Cardiac muscle cell (in vitro differentiated cells and primary cell): Measurements from ENCODE around the gene ITPRIPL2. TPM values are rescaled to one million over a fixed set of nuclear protein-coding genes. Genes with fewer than 3 reads are reported as not detected.

Experiments used
- DNase-seq, 2 donors: peaks; one replicate each; pipeline versions ENCODE4 v3.0.0 to v3.0.0-alpha.2; 2010 to 2017; ENCODE audit warnings: low read depth in 1 of 2, low spot score in 1 of 2
- H3K27ac ChIP-seq: fragments of 200-600 bp; sonication (generic); 2 replicates; pipeline ENCODE4 v1.5.1; 2016
- H3K27me3 ChIP-seq: fragments of 200-600 bp; sonication (generic); 2 replicates; pipeline ENCODE4 v1.6.0; 2016; ENCODE audit warnings: control low read depth
- H3K36me3 ChIP-seq: fragments of 200-600 bp; sonication (generic); 2 replicates; pipeline ENCODE4 v1.5.1; 2016; ENCODE audit warnings: control low read depth
- H3K4me1 ChIP-seq: fragments of 200-600 bp; sonication (generic); 2 replicates; pipeline ENCODE4 v1.8.1; 2017; ENCODE audit warnings: low read depth, mild to moderate bottlenecking, mixed run types
- H3K4me3 ChIP-seq: fragments of 200-600 bp; sonication (generic); 2 replicates; pipeline ENCODE4 v1.5.1; 2016; ENCODE audit warnings: mild to moderate bottlenecking
- H3K9me3 ChIP-seq: fragments of 200-600 bp; sonication (generic); 2 replicates; pipeline ENCODE4 v1.5.1; 2017; ENCODE audit warnings: low read depth, mild to moderate bottlenecking, control low read depth
- polyA plus RNA-seq: library from polyadenylated mRNA; unstranded; fragments of >200 nt; fragmentation: Nextera tagmentation; extraction: Ambion mirVana; gene quantifications from 2 replicates; pipeline ENCODE4 v1.2.1, GENCODE V29; 2016
- total RNA-seq: library from RNA; depleted of rRNA; stranded (reverse); fragments of >200 nt; gene quantifications from 2 replicates; pipeline ENCODE4 v1.2.3, GENCODE V29; 2016
- TF ChIP-seq, protein P1 (sequence below): IDR thresholded peaks from 2 replicates; pipeline ENCODE4 v1.5.1; 2012; ENCODE audit warnings: low read depth, mild to moderate bottlenecking, low read length

ITPRIPL2 gene
- total RNA-seq (4.1 and 9.7 TPM in 2 replicates), polyA plus RNA-seq (2.8 and 7.1 TPM in 2 replicates)

DNA sequence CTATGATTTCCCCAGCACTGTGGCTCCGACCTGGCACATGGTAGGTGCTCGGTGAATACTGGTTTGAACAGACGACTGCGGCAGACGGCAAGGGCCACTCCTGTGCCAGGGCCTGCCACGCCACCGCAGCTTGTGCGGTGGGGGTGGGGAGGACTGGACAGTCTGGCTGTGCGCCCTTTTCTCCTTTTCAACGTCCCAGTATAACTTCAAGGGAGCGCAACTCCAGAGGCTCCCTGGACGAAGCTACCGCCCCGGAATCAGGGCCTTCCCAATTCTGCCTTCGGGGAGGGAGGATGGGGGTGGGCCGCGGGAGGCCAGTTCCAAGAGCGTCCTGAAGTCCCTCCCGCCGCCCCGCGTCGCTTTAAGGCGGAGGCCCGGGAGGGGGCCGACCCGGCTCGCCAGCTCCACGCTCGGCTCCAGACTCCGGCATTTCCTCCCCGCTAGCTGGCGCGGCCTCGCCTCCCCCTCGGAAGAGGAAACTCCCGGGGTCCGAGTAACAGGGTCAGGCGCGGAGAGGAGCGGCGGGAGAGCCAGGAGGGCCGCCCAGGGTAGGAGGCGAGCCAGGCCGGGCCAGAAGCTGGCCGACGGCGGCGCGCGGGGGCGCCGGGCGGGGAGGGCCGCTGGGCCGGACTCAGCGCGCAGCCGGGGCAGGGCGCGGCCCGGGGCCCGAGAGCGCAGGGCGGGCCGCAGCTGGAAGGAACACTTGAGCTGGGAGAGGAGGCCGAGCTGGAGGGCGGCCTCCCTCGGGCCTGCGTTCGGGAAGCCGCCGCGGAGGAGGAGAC, at the start of gene ITPRIPL2:
Gene ITPRIPL2, plus strand, starts transcription at position 388 of the 782 bp plus-strand sequence. CDS start 498 bp downstream, outside the sequence.
- Histone ChIP-seq H3K36me3 (no peaks in the 10 kb centered on the region), H3K27ac (no peak within 1 kb of the TSS), H3K9me3 (no peaks in the 10 kb centered on the region), H3K4me1 (no peaks in the 10 kb centered on the region), H3K27me3 (peaks cover 8% of the 10 kb centered on the region), H3K4me3 (peak within 1 kb of the TSS; percentile 43)
- peak; percentile 71 to 97 for DNase-seq
- TF ChIP-seq, protein P1, sequence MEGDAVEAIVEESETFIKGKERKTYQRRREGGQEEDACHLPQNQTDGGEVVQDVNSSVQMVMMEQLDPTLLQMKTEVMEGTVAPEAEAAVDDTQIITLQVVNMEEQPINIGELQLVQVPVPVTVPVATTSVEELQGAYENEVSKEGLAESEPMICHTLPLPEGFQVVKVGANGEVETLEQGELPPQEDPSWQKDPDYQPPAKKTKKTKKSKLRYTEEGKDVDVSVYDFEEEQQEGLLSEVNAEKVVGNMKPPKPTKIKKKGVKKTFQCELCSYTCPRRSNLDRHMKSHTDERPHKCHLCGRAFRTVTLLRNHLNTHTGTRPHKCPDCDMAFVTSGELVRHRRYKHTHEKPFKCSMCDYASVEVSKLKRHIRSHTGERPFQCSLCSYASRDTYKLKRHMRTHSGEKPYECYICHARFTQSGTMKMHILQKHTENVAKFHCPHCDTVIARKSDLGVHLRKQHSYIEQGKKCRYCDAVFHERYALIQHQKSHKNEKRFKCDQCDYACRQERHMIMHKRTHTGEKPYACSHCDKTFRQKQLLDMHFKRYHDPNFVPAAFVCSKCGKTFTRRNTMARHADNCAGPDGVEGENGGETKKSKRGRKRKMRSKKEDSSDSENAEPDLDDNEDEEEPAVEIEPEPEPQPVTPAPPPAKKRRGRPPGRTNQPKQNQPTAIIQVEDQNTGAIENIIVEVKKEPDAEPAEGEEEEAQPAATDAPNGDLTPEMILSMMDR: no peak

DNA sequence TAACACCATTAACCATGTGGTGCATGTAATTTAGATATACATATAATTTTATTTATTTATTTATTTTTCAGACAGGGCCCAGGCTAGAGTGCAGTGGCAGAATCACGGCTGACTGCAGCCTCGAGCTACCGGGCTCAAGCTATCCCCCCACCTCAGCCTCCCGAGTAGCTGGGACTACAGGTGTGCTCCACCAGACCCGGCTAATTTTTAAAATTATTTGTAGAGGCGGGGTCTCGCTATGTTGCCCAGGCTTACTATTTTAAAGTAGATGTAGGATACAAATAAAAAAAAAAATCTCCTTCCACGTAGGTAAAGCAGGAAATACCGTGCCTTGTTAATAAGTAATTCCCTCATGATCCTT, 46.8 kb upstream of the ITPRIPL2 start:
- TF ChIP-seq, protein P1: no peak
- Histone ChIP-seq H3K27ac (peak overlapping the region; percentile 100), H3K36me3 (no peaks in the 10 kb centered on the region), H3K4me3 (peak overlapping the region; percentile 65), H3K9me3 (no peaks in the 10 kb centered on the region), H3K4me1 (peaks cover 7% of the 10 kb centered on the region), H3K27me3 (no peaks in the 10 kb centered on the region)
- no peak for DNase-seq

DNA sequence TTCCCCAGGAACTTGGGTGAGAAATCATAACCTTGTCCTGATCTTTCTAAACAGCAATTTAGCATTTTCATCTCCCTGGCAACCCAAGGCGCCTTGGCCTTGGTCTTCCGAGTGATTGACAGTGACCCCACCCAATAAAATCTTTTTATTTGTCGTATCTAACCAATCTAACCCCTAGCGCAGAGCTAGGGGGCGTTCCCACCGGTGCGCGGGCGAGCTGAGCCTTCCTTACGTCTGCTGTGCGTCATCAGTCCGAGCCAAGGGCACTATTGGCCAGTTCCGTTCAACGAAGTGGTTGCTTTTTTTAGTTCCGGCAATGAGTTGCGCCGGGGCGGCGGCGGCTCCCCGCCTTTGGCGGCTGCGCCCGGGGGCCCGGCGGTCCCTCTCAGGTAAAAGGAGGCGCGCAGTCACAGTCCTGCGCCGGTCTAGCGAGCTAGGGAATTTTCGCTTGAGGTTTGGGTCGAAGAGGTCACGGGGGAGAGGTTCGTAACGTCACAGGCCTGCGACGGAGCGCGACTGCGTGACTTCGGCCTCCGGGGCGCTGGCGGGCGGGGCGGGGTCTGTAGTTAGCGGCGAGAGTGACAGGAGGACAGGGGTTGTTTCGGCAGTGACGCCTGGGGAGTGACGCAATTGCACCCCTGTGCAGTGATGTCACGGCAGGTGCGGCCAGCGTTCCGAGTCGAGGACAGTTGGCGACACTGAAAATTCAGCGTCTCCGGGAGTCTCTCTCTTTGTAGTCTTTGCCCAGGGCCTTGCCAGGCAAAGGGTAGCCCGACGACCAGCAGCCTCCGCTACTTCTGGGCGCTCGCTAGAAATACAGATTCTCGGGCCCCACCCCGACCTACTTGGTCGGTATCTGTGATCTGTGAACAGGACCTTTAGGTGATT, 46.2 kb upstream of the ITPRIPL2 start, which contains the start of gene COQ7:
Gene COQ7, plus strand, starts transcription at position 266 of the 888 bp plus-strand sequence. Its CDS starts 51 bp downstream, at position 317.
- peak within 1 kb of the TSS; percentile 100 for H3K27ac ChIP-seq
- peak; percentile 99 to 100 for DNase-seq
- H3K9me3 ChIP-seq: no peaks in the 10 kb centered on the region
- TF ChIP-seq, protein P1: no peak
- peak within 1 kb of the TSS; percentile 65 for H3K4me3 ChIP-seq
- peaks cover 7% of the 10 kb centered on the region for H3K4me1 ChIP-seq
- no peaks in the 10 kb centered on the region for H3K36me3 ChIP-seq
- H3K27me3 ChIP-seq: no peaks in the 10 kb centered on the region

DNA sequence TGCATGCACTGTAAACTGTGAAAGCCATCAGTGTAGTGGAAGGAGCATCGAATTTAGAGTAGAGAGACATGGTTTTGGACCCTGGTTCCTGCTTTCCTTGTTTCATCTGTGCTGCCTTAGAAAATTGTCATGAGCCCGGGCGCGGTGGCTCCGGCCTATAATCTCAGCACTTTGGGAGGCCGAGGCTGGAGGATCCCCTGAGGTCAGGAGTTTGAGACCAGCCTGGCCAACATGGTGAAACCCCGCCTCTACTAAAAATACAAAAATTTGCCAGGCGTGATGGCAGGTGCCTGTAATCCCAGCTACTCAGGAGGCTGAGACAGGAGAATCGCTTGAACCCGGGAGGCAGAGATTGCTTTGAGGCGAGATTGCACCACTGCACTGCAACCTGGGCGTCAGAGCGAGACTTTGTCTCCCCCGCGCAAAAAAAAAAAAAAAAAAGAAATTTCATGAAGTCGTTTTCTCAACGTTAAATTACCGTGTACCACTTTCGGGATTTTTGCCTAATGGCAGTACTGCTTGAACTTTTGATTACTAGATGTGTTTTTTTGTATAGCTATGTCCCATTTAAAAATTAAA, 45.4 kb upstream of the ITPRIPL2 start:
- peak overlapping the region; percentile 100 for H3K27ac ChIP-seq
- H3K4me1 ChIP-seq: peaks cover 7% of the 10 kb centered on the region
- H3K9me3 ChIP-seq: no peaks in the 10 kb centered on the region
- TF ChIP-seq, protein P1: no peak
- peak overlapping the region; percentile 65 for H3K4me3 ChIP-seq
- H3K27me3 ChIP-seq: no peaks in the 10 kb centered on the region
- no peaks in the 10 kb centered on the region for H3K36me3 ChIP-seq
- DNase-seq: no peak
